B cell (primary cell): ENCODE data around the gene GPA33. TPM values are rescaled to one million over a fixed set of nuclear protein-coding genes. Genes with fewer than 3 reads are reported as not detected.
"Not testable (repeated sequence)": the region's sequence is repeated elsewhere in the genome, so short reads cannot be mapped to it uniquely, and the experiment has no call there.

ENCODE experiments used
- ATAC-seq: fragments of 200-7000 bp; cut with Tn5 transposase; one replicate; pipeline ENCODE4 v1.10.0; 2021; ENCODE audit warnings: low read depth, mild to moderate bottlenecking, moderate number of reproducible peaks, moderate library complexity
- CTCF ChIA-PET: fragments of 350-600 bp; sonication (Branson Sonifier 250); formaldehyde crosslinking; loops from one replicate; lab custom pipeline; 2021; ENCODE audit warnings: antibody characterized with exemption, inconsistent platforms; lab: Charles Lee
- POLR2A ChIA-PET: fragments of 350-600 bp; sonication (Branson Sonifier 250); formaldehyde crosslinking; loops from one replicate; lab custom pipeline; 2021; ENCODE audit warnings: antibody characterized with exemption; lab: Charles Lee
- DNase-seq: peaks from one replicate; pipeline ENCODE4 v3.0.0; 2013
- H2AFZ ChIP-seq: 2 replicates; pipeline ENCODE4 v1.6.1; 2012; ENCODE audit warnings: mild to moderate bottlenecking, low read depth, low read length; ENCODE audit not compliant: insufficient read depth, poor library complexity, severe bottlenecking
- H3K27ac ChIP-seq, 2 donors: 1 replicate in 1 of 2; 2 replicates in 1 of 2; pipeline ENCODE4 v1.5.1; 2012 to 2013; ENCODE audit warnings: low read length in 2 of 2, mild to moderate bottlenecking in 2 of 2, moderate library complexity in 1 of 2
- H3K27me3 ChIP-seq, 4 experiments: fragments of 200-600 bp in 1 of 4; sonication (generic) in 1 of 4; replicated peaks in 1 of 4; 1 replicate in 2 of 4; 2 replicates in 2 of 4; pipeline versions ENCODE4 v1.6.1 to v1.7.0; 2013 to 2016; ENCODE audit warnings: low read length in 3 of 4, mild to moderate bottlenecking in 2 of 4, mixed read lengths in 1 of 4, moderate library complexity in 1 of 4; ENCODE audit not compliant: insufficient read depth in 4 of 4, control insufficient read depth in 3 of 4; ENCODE audit errors: control extremely low read depth in 1 of 4
- H3K36me3 ChIP-seq, 2 experiments: replicated peaks in 1 of 2; 1 replicate in 1 of 2; 2 replicates in 1 of 2; pipeline versions ENCODE4 v1.6.1 to v1.7.1; 2013; ENCODE audit warnings: low read length in 1 of 2; ENCODE audit not compliant: insufficient read depth in 2 of 2, control insufficient read depth in 1 of 2; ENCODE audit errors: control extremely low read depth in 1 of 2, extremely low read depth in 1 of 2
- H3K4me1 ChIP-seq, 2 donors: fragments of 200-600 bp in 1 of 2; sonication (generic) in 1 of 2; 1 replicate in 1 of 2; 2 replicates in 1 of 2; pipeline versions ENCODE4 v1.5.1 to v1.6.1; 2013 to 2017; ENCODE audit warnings: low read length in 2 of 2; ENCODE audit not compliant: control insufficient read depth in 2 of 2, insufficient read depth in 2 of 2
- H3K4me2 ChIP-seq: replicated peaks from 2 replicates; pipeline ENCODE3; 2012; ENCODE audit warnings: mild to moderate bottlenecking, low read depth, low read length; ENCODE audit not compliant: poor library complexity, severe bottlenecking
- H3K4me3 ChIP-seq, 5 experiments: fragments of 200-600 bp in 1 of 5; sonication (generic) in 1 of 5; 1 replicate in 3 of 5; 2 replicates in 2 of 5; pipeline versions ENCODE4 v1.5.1 to v1.7.0; 2011 to 2016; ENCODE audit warnings: low read length in 4 of 5, mild to moderate bottlenecking in 4 of 5, low read depth in 2 of 5, control low read depth in 1 of 5, moderate library complexity in 1 of 5; ENCODE audit not compliant: insufficient read depth in 1 of 5; ENCODE audit errors: control extremely low read depth in 1 of 5, extremely low read depth in 1 of 5
- H3K79me2 ChIP-seq: fragments of 200-600 bp; sonication (generic); one replicate; pipeline ENCODE4 v1.6.0; 2016; ENCODE audit warnings: low read length; ENCODE audit not compliant: control insufficient read depth, insufficient read depth
- H3K9ac ChIP-seq: fragments of 200-600 bp; sonication (generic); 2 replicates; pipeline ENCODE4 v1.6.1; 2017; ENCODE audit warnings: mild to moderate bottlenecking, low read length, moderate library complexity
- H3K9me3 ChIP-seq, 3 donors: one replicate each; pipeline versions ENCODE4 v1.6.1 to v1.7.1; 2013; ENCODE audit warnings: low read length in 2 of 3; ENCODE audit not compliant: control insufficient read depth in 2 of 3, insufficient read depth in 1 of 3; ENCODE audit errors: control extremely low read depth in 1 of 3
- H4K20me1 ChIP-seq: 2 replicates; pipeline ENCODE4 v1.6.0; 2012; ENCODE audit warnings: mild to moderate bottlenecking, low read length; ENCODE audit not compliant: insufficient read depth, control insufficient read depth, poor library complexity, severe bottlenecking
- H3K27ac Mint-ChIP-seq: one replicate; pipeline ENCODE4 v1.8.0; 2021; ENCODE audit warnings: mixed read lengths
- H3K27me3 Mint-ChIP-seq: one replicate; pipeline ENCODE4 v1.8.0; 2021; ENCODE audit warnings: mixed read lengths
- H3K4me1 Mint-ChIP-seq: one replicate; pipeline ENCODE4 v1.8.0; 2021; ENCODE audit warnings: mixed read lengths
- H3K4me3 Mint-ChIP-seq: one replicate; pipeline ENCODE4 v1.8.0; 2021; ENCODE audit warnings: mixed read lengths
- H3K9me3 Mint-ChIP-seq: one replicate; pipeline ENCODE4 v1.8.0; 2022; ENCODE audit warnings: mixed read lengths; ENCODE audit not compliant: insufficient read depth
- CTCF ChIP-seq: fragments of 200-600 bp; IDR thresholded peaks from one replicate; pipeline ENCODE4 v1.8.0; 2022; ENCODE audit warnings: antibody characterized with exemption, mild to moderate bottlenecking
- EZH2 ChIP-seq: IDR thresholded peaks from 2 replicates; pipeline ENCODE4 v1.6.1; 2012; ENCODE audit warnings: borderline replicate concordance, low read depth, mild to moderate bottlenecking, moderate library complexity, low read length; ENCODE audit not compliant: insufficient read depth, poor library complexity, severe bottlenecking
- WGBS: methylation state at CpG from one replicate; pipeline ENCODE4 v1.1.5; 2013; ENCODE audit warnings: missing lambda C conversion rate; ENCODE audit not compliant: insufficient coverage; 5-methylcytosine and 5-hydroxymethylcytosine counted together
- intact Hi-C: fragments of 100-400 bp; cut with micrococcal nuclease; formaldehyde crosslinking; loops from one replicate; pipeline ENCODE4 v1.10.0; 2022
- polyA plus RNA-seq: library from polyadenylated mRNA; depleted of rRNA; stranded (reverse); fragments of >200 nt; gene quantifications from 2 replicates; pipeline ENCODE4 v1.2.3, GENCODE V29; 2012
- total RNA-seq, 2 donors: library from RNA; stranded (reverse); fragments of 120-200 nt in 1 of 2; gene quantifications; 1 replicate in 1 of 2; 2 replicates in 1 of 2; pipeline versions ENCODE4 v1.2.3 to v1.2.4, GENCODE V29; 2013 to 2022

The GPA33 gene
- total and polyA plus RNA-seq, 2 donors (not counting 1 experiment from before 2014, with no cell fraction given) = 0.91 to 2.4 TPM

GRCh38 chr1:167029553-167029952 is 60.6 kb downstream of the GPA33 start:
- H3K27ac ChIP-seq, H2AFZ ChIP-seq, intact Hi-C loops, H3K4me3 Mint-ChIP-seq, DNase-seq, H3K4me1 Mint-ChIP-seq, H4K20me1 ChIP-seq, H3K9me3 ChIP-seq, ATAC-seq, H3K79me2 ChIP-seq, H3K27ac Mint-ChIP-seq, H3K9ac ChIP-seq, H3K4me1 ChIP-seq, H3K4me3 ChIP-seq, H3K4me2 ChIP-seq, H3K9me3 Mint-ChIP-seq, H3K36me3 ChIP-seq, POLR2A ChIA-PET: not testable (repeated sequence)
- peaks cover 43% of the 10 kb centered on the region for H3K27me3 Mint-ChIP-seq
- H3K27me3 ChIP-seq = peaks cover 0 to 12% (median 8%) of the 10 kb centered on the region in 4 experiments
- 97% methylated on average over 23 of the region's 27 CpGs for WGBS
- CTCF ChIA-PET = interaction anchor here (1.4 kb wide), 1 partner anchor 119 kb away, joined by 6 read pairs; no protein-coding TSS in a partner anchor

DNA sequence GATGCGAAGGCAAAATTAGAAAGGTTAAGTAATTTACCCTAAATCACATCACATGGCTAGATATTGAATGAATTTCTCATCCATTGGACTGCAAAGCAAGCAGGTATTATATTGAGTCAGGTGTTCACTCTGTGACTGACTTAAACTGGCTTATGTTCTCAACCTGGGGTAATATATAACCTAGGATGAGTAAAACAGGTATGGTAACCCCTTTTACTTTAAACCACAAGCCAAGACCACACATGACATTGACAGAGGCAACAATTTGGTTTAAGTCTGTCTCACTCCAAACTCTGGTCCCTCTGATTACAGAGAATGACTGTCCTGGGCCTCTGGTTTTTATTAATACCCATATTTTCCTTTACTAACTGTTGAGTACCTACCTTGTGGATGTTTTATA is 67.8 kb downstream of the GPA33 start:
- H4K20me1 ChIP-seq = no peaks in the 10 kb centered on the region
- H3K27me3 ChIP-seq = peaks cover 0 to 6% (median 0%) of the 10 kb centered on the region in 4 experiments
- ATAC-seq = no peak
- WGBS = no CpG with 5 or more reads among the region's 1 CpG
- no peaks in the 10 kb centered on the region for H3K79me2 ChIP-seq
- Mint-ChIP-seq H3K4me3 (no peak overlapping the region), H3K9me3 (no peaks in the 10 kb centered on the region), H3K27me3 (peaks cover 30% of the 10 kb centered on the region), H3K4me1 (no peaks in the 10 kb centered on the region), H3K27ac (no peak overlapping the region)
- no peak for TF ChIP-seq CTCF
- TF ChIP-seq EZH2 = no peak
- H2AFZ ChIP-seq = no peak overlapping the region
- no peaks in the 10 kb centered on the region for H3K4me1 ChIP-seq
- H3K36me3 ChIP-seq = no peaks in the 10 kb centered on the region
- H3K27ac ChIP-seq = no peak overlapping the region
- intact Hi-C loops = no loop called here
- no peak overlapping the region for H3K4me3 ChIP-seq
- DNase-seq = no peak
- CTCF ChIA-PET = no interaction called here
- no peaks in the 10 kb centered on the region for H3K9me3 ChIP-seq
- H3K9ac ChIP-seq = no peak overlapping the region
- H3K4me2 ChIP-seq = no peak overlapping the region
- POLR2A ChIA-PET = no interaction called here
